ENCODE measurements around the gene RRBP1.

DNA sequence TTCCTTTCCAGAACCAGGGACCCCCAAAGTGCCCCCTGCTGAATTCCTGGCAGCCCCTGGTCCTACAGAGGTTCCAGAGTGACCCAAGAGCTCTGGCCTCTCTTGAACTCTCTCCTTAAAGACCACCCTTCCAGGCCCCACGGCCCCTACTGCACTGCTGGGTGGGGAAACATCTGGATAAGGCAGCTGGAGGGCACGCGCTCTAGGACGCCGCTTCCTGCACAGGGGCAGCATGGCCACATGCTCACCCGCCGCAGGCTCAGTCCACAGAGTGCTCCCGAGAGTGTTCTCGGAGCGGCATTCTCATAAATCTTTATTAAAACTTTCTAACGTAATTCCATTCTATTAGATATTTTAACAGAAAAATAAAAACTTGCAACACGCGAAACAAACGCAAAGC, 37.0 kb downstream of the RRBP1 start:
- TF ChIP-seq, protein P1, sequence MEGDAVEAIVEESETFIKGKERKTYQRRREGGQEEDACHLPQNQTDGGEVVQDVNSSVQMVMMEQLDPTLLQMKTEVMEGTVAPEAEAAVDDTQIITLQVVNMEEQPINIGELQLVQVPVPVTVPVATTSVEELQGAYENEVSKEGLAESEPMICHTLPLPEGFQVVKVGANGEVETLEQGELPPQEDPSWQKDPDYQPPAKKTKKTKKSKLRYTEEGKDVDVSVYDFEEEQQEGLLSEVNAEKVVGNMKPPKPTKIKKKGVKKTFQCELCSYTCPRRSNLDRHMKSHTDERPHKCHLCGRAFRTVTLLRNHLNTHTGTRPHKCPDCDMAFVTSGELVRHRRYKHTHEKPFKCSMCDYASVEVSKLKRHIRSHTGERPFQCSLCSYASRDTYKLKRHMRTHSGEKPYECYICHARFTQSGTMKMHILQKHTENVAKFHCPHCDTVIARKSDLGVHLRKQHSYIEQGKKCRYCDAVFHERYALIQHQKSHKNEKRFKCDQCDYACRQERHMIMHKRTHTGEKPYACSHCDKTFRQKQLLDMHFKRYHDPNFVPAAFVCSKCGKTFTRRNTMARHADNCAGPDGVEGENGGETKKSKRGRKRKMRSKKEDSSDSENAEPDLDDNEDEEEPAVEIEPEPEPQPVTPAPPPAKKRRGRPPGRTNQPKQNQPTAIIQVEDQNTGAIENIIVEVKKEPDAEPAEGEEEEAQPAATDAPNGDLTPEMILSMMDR (IDR thresholded peaks at IDR 0.05) = no peak
- TF ChIP-seq POLR2A (IDR thresholded peaks at IDR 0.05) (no peak), POLR2AphosphoS5 (IDR thresholded peaks at IDR 0.05) (no peak)
